A673 (cell line): Measurements from ENCODE around the gene MAN2B1.

ENCODE experiments used
- CTCF ChIP-seq: fragments of 300-800, 200-600 bp; sonication (generic); conservative IDR thresholded peaks from 2 replicates; pipeline ENCODE4 v1.5.1; 2017; ENCODE audit warnings: low read depth, mild to moderate bottlenecking, antibody characterized with exemption, low read length, moderate library complexity, mixed read lengths
- EZH2 ChIP-seq: fragments of 200-600 bp; sonication (generic); IDR thresholded peaks from 2 replicates; pipeline ENCODE4 v1.6.1; 2017; ENCODE audit warnings: borderline replicate concordance, low read depth, mild to moderate bottlenecking, mixed read lengths, antibody characterized with exemption, low read length; ENCODE audit not compliant: poor library complexity, severe bottlenecking

- TF ChIP-seq CTCF (no peak), EZH2 (no peak)
Observed at GRCh38 chr19:12664406-12665280, 1.9 kb downstream of the MAN2B1 start.
